COLO829 (cell line): ENCODE measurements around the gene AGRN.

ENCODE experiments used
- DNase-seq: peaks from one replicate; pipeline ENCODE4 v3.0.0; 2012; ENCODE audit warnings: low spot score

The AGRN gene

DNA sequence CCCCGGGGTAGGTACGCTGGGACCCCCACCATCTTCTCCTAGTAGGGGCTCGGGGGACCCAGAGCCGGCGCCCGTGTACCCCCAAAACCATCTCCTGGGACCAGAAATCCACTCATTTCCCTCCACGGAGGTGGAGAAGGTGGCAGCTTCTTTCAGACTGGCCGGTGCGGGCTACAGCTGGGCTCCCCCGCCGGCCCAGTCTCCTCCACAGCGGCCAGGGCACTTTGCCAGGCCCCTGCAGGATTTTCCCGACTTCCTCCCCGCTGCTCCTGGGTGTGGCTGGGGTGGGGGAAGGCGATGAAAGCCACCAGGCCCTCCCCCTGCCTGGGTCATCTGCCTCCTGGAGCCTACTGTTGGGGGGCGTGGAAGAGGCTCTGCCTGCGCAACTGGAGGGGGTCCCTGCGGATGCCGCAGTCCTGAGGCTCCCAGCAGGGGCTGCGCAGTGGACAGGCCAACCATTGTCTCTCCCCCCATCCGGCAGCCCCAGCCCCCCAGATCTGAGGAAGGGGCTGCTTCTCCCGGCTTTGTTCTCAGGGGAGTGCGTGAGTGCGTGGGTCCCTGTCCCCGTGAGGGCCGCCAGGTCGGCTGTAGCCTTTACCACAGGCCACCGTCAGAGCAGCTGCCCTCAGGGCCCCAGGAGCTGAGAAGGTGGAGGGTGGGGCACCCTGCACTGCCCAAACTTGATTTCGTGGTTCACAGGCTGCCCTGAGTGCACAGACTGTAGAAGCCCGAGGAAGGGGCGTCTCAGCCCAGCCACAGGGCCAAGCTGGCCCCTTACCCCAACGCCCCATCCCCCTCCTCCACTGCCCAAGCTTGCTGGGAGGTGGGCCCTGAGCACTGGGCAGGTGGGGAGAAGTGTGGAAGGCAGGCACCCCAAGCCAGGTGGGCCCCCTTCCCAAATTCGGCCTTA is 1.3 kb downstream of the AGRN start:
- peak; percentile 41 for DNase-seq

DNA sequence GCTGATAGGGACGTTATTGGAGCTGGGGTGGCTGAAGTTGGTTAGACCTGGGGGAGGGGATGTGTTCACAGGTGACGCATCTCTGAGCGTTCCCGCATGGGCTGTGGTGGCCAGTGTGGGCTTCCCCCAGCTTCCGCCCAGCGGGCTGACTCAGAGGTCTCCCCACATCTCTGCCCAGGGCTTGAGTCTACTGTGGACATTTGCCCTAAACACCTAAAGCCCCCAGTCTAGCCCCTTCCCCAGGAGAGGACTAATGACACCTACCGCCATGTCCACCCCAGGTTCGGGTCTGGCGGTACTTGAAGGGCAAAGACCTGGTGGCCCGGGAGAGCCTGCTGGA is 2.0 kb downstream of the AGRN start:
- no peak for DNase-seq

- DNase-seq = no peak
Measured at GRCh38 chr1:1022302-1023009, 2.5 kb downstream of the AGRN start.

DNA sequence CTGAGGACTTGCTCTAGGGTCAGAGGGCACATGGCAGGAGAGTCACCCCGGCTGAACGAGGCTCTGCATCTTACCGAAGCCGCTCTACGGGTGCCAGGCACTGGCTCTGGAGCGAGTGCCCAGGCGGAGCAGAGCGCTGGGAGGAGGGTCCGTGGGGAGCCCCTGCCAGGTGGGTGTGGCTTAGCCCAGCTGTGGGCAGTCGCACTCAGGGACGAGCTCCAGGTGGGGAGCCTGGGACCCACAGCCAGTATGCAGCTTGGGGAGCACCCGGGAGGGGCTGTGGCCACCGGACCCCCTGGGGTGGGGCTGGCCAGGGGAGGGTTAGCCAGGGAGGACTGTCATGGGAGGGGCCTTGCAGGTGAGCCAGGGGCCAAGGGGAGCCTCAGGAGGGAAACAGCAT is 3.8 kb downstream of the AGRN start:
- no peak for DNase-seq

DNA sequence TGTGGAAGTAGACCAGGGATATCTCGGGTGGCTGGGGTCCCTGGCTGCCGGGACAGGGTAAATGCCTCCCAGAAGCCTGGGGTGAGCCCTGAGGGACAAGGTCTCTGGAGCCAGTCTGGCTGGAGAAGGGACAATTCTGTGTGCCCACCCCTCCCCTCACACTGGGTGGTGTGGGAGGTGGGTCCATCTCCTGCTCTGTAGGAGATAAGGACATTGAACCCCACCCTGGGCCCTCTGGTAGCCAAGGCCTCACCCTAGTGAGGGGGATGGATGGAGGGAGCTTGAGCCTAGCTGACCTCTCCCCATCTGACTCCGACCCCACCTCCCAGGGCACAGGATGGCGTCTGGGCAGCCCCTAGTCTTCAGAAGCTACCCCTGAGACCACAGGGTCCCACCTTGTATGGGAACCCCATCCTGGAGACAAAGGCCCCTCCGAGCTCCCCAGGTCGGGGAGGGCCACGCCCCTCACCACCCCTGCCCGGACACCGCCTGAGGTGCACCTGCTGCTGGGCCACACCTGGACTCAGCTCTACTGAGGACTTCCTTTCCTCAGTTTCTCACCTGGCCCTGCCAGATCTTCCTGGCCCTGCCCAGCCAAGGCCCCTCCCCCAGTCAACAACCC is 4.3 kb downstream of the AGRN start:
- DNase-seq = no peak

DNA sequence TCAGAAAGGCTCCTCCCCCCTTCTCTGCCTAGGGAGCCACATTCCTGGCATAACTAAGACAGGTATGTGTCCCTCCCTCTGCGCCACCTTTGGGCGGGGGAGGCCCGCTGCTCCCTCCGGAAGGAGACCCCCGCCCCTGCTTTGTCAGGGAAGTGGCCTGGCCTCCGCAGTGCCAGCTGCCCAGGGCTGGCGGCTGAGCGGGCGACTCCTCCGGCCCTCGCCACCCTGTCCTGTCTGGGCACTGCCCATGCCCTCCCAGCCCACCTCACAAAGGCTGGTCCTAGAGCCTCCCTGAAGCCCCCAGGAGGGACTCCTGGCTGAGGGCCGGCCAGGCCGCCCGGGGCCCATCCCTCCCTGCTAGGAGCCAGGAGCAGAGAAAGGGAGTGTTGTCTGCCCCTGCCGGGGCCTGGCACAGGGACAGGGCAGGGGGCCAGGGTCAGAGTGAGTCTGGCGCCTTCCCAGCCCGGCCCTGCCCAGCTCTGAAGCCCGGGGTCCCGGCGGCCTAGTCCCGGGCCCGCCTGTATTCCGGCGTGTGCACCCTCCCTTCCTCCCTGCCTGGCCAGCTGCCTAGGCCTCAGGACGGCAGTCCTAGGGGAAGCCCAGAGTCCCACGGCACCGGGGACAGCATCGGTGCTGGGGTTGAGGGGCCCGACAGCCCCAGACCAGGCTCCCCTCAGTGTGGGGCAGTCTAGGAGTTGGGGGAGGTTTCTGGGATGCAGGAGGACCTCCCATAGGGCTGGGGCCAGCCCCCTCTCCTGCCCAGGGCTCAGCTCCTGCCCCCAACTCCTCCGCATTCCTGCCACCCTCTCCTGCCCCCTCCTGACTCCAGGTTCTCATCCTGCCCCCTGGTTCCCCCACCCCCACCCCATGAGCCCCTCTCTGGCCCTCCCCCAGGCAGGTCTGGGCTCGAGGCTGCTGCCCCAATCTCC is 5.1 kb downstream of the AGRN start:
- no peak for DNase-seq

GRCh38 chr1:1025730-1026129 is 5.8 kb downstream of the AGRN start:
- no peak for DNase-seq

- DNase-seq = no peak
Measured at GRCh38 chr1:1026599-1027413, 6.9 kb downstream of the AGRN start.

DNA sequence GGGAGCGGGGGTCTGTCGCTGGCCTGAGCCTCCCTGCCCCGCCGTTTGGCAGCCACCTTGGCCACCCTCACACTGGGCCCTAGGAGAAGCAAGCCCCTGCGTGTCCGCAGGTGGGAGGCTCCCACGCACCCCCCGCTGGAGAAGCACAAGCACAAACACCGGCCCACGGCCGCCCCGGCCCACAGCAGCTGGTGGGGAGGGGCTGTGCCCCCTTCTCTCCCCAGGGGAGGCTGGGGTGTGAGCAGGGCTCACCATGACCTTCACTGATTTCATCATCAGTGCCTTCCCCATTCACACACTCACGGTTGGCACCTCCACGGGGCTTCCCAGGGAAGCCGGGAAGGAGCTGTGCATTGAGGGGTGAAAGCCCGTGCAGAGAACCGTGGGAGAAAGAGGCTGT is 7.9 kb downstream of the AGRN start:
- no peak for DNase-seq

DNA sequence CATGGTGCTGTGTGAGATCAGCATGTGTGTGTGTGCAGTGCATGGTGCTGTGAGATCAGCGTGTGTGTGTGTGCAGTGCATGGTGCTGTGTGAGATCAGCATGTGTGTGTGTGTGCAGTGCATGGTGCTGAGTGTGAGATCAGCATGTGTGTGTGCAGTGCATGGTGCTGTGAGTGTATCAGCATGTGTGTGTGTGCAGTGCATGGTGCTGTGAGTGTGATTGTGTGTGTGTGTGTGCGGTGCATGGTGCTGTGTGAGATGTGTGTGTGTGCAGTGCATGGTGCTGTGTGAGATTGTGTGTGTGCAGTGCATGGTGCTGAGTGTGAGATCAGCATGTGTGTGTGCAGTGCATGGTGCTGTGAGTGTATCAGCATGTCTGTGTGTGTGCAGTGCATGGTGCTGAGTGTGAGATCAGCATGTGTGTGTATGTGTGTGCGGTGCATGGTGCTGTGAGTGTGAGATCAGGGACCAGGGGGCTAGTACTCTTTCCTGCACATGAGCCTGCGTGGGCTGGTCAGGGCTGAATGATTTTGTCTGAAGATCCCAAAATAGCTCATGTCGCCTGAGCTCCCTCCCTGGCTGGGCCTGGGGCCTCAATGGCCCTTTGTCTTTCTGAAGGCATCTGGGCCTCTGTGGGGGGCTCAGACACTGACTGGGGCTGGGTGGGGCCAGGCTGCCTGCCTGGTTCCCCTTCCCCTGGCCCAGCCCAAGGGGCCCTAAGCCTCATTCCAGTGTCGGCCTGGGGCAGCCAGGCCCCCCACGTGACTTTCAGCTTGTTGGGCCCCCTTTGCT is 11.1 kb downstream of the AGRN start:
- DNase-seq = peak; percentile 28

DNA sequence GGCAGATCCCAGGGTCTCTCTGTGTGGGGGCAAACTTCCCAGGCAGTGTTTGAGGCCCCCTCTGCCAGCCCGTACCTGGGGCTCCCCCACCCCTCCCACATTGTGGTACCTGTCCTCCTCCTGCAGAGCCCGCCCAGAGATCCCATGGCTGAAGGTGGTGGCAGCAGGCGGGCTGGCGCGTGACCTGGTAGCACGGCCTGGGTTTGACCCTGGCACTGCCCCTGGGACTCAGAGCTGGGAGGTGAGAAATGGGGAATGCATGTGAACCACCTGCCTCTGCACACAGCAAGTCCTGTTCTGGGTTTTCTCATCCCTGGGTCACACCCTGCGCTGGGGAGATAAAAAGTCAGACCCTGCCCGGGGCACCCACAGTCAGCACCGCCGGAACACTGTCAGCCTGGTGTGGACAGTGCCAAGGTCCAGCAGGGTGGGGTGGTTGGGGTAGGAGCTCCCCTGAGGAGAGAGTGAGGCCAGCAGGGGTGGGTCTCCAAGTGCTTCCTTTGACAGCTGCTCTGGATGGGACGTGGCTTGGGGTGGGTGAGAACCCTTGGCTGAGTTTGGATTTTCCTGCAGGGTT is 11.8 kb downstream of the AGRN start:
- DNase-seq = no peak

DNA sequence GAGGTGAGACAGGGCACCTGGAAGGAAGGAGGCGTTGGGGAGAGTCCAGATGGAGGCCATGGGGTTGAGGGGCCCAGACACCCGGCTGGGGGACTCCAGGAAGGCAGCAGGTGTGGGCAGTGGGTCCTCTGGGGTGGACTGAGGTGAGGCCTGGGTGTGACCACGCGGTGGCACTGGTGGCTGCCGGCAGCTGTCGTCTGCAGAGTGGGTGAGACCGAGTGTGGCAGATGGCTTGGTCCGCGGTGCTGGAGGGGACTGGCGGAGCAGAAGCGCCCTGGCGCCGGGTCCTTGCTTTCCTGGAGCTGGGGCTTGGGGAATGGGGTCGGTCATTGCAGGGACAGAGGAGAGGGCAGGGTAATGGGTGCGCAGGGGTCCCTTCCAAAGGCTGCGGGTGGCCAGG is 12.5 kb downstream of the AGRN start:
- DNase-seq = no peak

GRCh38 chr1:1033009-1033587 is 13.2 kb downstream of the AGRN start:
- no peak for DNase-seq

DNA sequence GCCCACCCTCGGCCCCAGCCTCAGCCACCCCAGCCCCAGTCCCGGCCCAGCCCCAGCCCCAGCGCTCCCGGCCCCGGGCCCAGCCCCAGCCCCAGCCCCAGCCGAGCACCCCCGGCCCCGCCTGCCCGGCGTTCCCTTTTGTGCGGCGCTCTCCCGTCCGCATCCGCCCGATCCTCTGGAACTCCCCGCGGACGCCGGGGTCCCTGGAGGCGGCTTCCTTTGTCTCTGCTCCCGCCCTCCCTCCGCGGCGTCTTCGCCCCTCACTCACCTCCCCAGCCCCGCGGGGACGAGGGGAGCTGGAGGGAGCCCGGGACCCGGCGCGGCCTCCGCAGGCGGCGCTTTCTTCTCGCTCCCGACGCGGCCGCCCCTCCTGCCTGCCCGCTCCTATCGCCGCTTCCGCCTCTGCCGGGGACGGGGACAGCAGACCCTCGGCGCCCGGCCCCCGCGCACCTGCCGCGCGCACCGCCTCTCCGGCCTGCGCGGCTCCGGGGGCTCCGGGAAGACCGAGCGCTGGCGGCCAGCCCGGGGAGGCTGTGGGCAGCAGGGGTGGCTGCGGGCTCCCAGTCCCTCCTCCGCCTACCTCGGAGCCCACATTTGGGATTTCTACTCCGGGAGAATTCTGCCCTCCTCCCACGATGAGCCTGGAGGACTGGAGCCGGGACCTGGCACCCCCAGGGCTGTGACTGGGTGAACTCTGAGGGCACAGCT is 14.0 kb downstream of the AGRN start:
- no peak for DNase-seq

GRCh38 chr1:1034439-1034781 is 14.5 kb downstream of the AGRN start:
- DNase-seq = no peak

DNA sequence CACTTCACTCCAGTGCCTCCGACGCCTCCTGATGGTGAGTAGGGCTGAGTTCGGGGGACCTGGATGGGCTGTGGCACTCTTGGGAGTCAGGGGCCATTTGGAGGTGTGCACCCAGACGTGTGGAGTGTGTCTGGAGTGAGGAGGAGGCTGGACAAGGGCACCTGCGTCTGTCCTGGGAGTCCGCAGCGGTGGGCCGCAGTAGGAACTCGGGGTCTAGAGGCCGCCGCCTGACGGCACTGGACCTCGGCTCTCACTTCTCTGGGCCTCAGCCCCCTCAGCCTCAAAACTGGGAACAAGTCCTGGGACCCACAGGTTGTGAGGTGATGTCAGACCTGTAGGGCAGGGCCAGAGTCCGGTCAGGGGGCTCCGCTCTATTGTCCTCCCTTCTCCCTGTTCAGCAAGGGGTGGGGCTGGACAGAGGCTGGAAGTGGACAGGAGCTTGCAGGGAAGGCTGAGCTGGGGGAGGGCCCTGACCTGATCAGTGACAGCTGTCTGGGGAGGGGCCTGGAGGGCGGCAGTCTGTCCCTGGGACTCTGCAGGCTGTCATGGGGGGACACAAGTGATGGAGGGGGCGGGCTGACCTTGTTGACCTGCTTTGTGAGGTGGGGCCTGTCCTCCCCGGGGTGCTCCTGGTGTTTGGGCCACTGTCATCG is 15.5 kb downstream of the AGRN start:
- DNase-seq = no peak

DNA sequence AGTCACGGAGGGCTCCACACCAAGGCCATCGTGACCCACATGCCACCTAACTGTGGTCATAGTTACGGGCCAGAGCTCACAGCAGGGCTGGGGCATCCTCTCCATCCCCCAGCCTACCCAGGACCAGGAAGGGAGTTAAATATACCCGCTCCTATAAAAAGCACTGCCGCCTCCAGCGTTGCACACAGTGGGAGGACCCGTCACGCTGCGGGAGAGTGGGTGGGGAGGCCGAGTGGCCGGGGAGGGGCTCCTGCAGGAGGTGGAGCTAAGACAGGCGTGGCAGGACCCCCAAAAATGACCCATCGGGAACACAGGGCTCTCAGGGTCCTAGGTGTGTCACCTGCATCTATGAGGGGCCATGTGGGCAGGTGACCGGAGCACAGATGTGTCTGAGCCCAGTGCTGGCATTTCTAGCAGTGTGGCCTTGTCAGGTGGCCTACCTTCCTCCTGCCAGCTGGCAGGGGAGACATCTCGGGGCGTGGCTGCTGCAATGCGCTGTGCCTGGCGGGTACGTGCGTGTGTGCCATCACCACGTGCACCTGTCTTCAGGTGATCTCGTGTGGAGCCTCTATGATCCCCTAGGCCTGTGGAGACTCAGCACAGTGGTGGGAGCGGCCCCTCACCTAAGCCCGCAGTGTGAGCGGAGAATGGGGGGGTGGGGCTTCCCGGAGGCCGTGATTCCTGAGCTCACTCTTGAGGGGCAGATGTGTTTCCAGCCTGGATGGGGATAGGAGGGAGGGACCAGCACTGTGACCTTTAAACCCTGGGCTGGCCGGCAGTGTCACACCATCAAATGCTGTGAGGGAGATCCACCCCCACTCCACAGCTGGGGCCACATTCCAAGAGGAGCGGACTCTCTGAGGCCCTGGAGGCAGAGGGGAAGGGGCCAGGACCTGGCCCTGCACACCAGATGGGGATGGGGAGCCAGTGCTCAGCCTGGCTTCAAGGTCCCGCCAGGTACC is 17.7 kb downstream of the AGRN start:
- no peak for DNase-seq
